Bronchial epithelial cell (primary cell): Measurements from ENCODE around the gene GPATCH4. TPM values are rescaled to one million over a fixed set of nuclear protein-coding genes. Genes with fewer than 3 reads are reported as not detected.

ENCODE experiments used
- DNase-seq: peaks from one replicate; pipeline ENCODE4 v3.0.0-alpha.2; 2010; ENCODE audit warnings: low read depth
- FAIRE-seq: peaks from 2 replicates; lab custom pipeline; 2011; peaks lifted over from hg19 to GRCh38; lab: Jason Lieb, UNC
- H3K27me3 ChIP-seq: 2 replicates; pipeline ENCODE4 v1.5.1; 2011; ENCODE audit warnings: low read length; ENCODE audit not compliant: control insufficient read depth, insufficient read depth
- H3K36me3 ChIP-seq: 2 replicates; pipeline ENCODE4 v1.5.1; 2011; ENCODE audit warnings: low read length; ENCODE audit not compliant: control insufficient read depth, insufficient read depth
- H3K4me3 ChIP-seq: 2 replicates; pipeline ENCODE4 v1.5.1; 2011; ENCODE audit warnings: mild to moderate bottlenecking, low read depth, low read length, control low read depth
- total RNA-seq: library from RNA; depleted of rRNA; stranded (reverse); fragments of >200 nt; gene quantifications from 2 replicates; pipeline ENCODE4 v1.2.1, GENCODE V29; 2014
- TF ChIP-seq, protein P1 (sequence below): IDR thresholded peaks from 2 replicates; pipeline ENCODE4 v1.5.1; 2011; ENCODE audit warnings: mild to moderate bottlenecking, moderate library complexity, low read length, control low read depth, inconsistent platforms; ENCODE audit not compliant: insufficient read depth, severe bottlenecking

GPATCH4 gene
- total RNA-seq, 1 donor from 2014 or later = 29.2 TPM

DNA sequence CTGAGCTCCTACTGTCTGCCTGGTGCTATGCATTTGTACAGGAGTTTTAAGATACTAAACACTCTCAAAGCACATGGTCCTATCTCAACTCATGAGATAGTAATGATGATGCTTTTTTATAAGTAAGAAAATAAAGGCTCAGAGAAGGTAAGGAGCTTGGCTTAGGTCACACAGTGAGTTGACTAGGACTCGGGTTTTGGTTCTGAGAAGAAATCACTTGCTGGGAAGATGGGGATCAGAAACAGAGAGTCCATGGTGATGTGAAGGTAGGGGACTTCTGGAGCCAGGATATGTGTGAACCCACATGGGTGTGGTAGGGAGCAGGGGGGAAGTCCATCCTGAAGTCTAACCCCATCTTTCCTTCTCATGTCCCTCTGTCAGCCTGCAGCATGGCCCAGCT lies 44.4 kb upstream of the GPATCH4 start:
- FAIRE-seq (no peak), DNase-seq (no peak)
- H3K27me3 ChIP-seq = peaks cover 66% of the 10 kb centered on the region
- H3K4me3 ChIP-seq = no peak overlapping the region
- no peaks in the 10 kb centered on the region for H3K36me3 ChIP-seq
- TF ChIP-seq, protein P1, sequence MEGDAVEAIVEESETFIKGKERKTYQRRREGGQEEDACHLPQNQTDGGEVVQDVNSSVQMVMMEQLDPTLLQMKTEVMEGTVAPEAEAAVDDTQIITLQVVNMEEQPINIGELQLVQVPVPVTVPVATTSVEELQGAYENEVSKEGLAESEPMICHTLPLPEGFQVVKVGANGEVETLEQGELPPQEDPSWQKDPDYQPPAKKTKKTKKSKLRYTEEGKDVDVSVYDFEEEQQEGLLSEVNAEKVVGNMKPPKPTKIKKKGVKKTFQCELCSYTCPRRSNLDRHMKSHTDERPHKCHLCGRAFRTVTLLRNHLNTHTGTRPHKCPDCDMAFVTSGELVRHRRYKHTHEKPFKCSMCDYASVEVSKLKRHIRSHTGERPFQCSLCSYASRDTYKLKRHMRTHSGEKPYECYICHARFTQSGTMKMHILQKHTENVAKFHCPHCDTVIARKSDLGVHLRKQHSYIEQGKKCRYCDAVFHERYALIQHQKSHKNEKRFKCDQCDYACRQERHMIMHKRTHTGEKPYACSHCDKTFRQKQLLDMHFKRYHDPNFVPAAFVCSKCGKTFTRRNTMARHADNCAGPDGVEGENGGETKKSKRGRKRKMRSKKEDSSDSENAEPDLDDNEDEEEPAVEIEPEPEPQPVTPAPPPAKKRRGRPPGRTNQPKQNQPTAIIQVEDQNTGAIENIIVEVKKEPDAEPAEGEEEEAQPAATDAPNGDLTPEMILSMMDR = no peak

DNA sequence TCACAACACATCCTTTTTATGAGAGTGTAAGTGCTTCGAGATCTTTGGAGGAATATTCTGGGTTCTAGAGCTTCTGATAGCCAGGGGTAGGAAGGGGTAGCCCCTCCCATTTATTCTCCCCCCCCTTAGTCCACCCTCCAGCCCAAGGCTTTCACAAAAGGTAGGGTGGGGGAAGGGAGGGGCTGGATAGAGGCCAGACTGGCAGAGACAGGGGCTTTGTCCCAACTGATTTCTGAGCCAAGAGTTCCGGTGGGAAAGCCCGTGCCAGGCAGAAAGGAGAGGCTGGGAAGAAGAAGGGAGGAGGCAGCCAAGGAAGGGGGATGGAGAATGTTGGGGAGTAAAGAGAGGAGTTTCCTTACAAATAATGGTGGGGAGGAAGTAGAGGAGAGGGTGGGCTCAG lies 43.8 kb upstream of the GPATCH4 start:
- TF ChIP-seq, protein P1 = no peak
- no peak overlapping the region for H3K4me3 ChIP-seq
- no peak for FAIRE-seq
- peaks cover 69% of the 10 kb centered on the region for H3K27me3 ChIP-seq
- no peak for DNase-seq
- no peaks in the 10 kb centered on the region for H3K36me3 ChIP-seq

DNA sequence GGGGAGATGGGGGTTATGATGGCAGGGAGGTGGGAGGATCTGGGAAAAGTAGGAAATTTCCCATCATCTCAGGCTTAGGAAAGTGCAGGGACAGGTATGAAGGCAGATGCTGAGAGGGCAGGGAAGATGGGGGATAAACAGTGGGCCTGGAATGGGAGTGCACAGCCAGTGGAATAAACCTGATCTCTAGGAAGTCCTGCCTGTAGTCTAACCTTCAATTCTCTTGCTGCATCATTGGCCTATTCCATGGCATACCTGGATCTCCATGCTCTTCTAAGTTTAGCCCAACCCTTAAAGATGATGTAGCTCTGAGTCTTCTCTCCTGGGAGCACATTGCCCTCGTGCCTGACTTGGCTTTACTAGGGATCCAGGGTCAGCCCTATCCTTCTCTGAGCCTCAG lies 43.4 kb upstream of the GPATCH4 start:
- DNase-seq (no peak), FAIRE-seq (no peak)
- TF ChIP-seq, protein P1 = no peak
- Histone ChIP-seq H3K4me3 (no peak overlapping the region), H3K27me3 (peaks cover 71% of the 10 kb centered on the region), H3K36me3 (no peaks in the 10 kb centered on the region)

DNA sequence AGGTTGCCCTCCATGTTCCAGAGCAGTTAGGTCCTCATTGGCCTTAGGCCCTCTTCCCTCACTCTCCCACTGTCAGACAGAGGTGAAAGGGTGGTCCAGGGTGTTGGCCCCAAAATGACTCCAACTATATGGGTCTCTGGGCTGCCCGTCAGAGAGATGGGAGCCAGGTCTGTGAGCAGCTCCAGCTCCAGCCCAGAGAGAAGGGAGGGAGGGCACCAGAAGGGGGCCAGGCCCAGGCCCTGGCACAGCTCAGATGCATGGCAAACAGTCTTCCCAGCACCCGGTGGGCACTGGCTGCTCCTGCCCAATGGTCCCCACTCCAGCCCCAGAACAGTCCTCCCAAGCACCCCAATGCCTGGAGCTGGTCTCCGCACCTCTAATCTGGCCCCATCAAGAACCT lies 42.9 kb upstream of the GPATCH4 start:
- FAIRE-seq (no peak), DNase-seq (no peak)
- H3K27me3 ChIP-seq = peaks cover 75% of the 10 kb centered on the region
- TF ChIP-seq, protein P1 = no peak
- no peak overlapping the region for H3K4me3 ChIP-seq
- H3K36me3 ChIP-seq = no peaks in the 10 kb centered on the region

DNA sequence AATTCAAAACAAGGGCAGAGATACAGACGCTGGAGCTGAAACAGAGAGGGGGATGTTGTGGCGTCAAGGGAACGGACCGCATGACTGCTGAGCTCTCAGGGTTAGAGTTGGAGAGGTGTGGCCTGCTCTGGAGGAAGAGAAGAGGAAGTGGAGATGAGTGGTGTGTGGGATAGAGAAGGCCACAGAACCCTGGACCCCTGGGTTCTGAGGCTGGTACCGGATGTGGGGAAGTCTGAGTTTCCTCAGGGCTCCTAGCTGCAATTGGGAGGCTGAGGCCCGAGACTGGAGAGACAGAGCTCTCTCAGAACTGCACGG lies 42.5 kb upstream of the GPATCH4 start:
- FAIRE-seq (no peak), DNase-seq (no peak)
- Histone ChIP-seq H3K36me3 (no peaks in the 10 kb centered on the region), H3K4me3 (no peak overlapping the region), H3K27me3 (peaks cover 76% of the 10 kb centered on the region)
- TF ChIP-seq, protein P1 = no peak

DNA sequence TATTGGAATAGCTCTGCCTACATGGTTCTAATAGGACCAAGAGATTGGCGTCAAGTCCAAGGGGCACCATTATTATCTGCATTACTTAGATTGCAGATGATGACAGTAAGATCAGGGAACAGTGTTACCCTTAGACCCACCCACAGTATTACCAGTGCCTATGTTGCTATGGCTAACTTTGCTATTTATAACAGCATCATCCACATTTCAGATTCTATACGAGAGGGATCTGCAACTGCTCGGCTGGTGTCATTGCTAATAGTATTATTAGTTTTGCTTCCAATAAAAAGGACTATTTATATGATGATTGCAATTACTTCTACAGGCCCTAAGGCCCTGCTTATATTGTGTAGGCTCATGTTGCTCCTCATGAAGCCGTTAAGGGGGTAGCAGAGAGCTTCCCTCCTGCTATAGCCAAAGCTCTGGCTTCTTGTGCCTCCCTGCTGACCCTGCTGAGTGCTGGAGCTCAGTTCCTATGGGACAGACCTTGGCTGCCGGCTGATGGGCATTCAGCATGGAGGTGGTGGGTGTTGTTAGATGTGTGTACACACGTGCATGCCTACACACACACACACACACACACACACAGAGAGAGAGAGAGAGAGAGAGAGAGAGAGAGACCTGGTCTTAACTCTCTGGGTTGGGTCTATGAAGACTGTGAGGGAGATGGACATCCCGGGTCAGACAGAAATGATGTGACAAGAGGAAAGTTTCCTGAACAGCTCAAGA lies 41.9 kb upstream of the GPATCH4 start:
- TF ChIP-seq, protein P1 = no peak
- no peak overlapping the region for H3K4me3 ChIP-seq
- FAIRE-seq = no peak
- DNase-seq = no peak
- H3K27me3 ChIP-seq = peaks cover 75% of the 10 kb centered on the region
- no peaks in the 10 kb centered on the region for H3K36me3 ChIP-seq
